22Rv1 (cell line): ENCODE data around the gene OARD1.

ENCODE experiments used
- ZFX ChIP-seq: fragments of 450-650 bp; IDR thresholded peaks from 2 replicates; pipeline ENCODE4 v1.6.1; 2017; ENCODE audit warnings: antibody characterized with exemption, borderline replicate concordance
- TF ChIP-seq, protein P1 (sequence below): fragments of 450-650 bp; IDR thresholded peaks from 2 replicates; pipeline ENCODE4 v1.5.1; 2017; ENCODE audit warnings: mild to moderate bottlenecking

DNA sequence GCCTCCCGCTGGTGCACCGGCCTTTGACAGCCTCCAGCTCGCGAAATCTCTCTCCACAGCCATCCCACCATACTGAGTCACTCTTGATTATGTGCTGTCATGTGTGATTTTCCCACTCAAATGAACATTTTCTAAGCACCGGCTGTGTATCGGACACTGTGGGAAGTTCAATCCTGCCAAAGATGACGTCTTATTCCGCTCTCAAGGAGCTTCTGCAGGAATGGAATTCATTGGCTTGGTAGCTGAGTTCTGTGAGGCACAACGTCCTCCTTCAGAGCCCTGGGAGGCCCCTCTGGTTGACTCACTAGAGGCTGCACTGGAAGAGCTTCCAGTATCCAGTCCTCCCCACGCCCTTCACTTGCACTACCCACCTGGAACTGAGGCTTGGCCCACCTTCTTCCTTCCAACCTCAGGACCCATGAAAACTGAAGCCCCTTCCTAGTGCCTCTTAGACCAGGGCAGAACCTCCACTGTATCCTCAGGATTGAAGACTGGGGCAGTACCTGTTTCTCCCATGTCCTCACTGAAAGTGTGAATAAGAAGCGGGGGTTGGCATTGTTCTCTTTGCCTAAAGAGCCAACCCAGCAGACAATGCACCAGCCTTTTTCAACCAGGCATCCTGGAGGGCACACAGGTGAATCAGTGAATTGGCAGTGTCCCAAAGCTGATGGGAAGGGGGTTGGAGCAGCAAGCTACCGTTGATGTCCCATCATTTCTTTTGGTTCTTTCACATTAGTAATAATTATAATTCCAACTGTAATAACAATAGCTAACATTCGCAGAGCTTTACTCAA lies 34.9 kb downstream of the OARD1 start:
- TF ChIP-seq, protein P1, sequence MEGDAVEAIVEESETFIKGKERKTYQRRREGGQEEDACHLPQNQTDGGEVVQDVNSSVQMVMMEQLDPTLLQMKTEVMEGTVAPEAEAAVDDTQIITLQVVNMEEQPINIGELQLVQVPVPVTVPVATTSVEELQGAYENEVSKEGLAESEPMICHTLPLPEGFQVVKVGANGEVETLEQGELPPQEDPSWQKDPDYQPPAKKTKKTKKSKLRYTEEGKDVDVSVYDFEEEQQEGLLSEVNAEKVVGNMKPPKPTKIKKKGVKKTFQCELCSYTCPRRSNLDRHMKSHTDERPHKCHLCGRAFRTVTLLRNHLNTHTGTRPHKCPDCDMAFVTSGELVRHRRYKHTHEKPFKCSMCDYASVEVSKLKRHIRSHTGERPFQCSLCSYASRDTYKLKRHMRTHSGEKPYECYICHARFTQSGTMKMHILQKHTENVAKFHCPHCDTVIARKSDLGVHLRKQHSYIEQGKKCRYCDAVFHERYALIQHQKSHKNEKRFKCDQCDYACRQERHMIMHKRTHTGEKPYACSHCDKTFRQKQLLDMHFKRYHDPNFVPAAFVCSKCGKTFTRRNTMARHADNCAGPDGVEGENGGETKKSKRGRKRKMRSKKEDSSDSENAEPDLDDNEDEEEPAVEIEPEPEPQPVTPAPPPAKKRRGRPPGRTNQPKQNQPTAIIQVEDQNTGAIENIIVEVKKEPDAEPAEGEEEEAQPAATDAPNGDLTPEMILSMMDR, result no peak
- no peak for TF ChIP-seq ZFX
